GM19324 (cell line): ENCODE data around the gene STIM1.
"Not testable (repeated sequence)": the region's sequence is repeated elsewhere in the genome, so short reads cannot be mapped to it uniquely, and the experiment has no call there.

ENCODE experiments used
- ATAC-seq: cut with Tn5 transposase; IDR thresholded peaks from one replicate; pipeline ENCODE4 v1.9.1; 2021; ENCODE audit warnings: mild to moderate bottlenecking, moderate library complexity; ENCODE audit not compliant: unreplicated experiment, low FRiP score

Gene STIM1

DNA sequence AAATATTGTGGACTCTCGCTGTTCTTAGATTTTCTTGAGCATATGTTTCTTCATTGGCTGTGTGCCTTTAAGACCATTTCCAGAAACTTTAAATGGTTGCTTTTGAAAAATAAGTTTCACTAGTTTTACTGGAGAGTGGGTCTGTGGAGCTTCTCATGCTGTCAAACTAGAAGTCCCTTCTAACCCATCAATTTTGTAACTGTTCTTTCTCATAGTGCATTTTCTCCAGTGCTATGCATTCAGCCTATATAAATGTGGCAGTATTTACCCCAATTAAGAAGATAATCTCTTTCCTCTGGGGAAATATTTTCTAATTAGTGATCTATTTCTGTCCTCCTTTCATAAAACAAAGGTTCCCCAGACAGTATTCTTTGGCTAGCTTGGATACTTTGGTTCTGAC is 141.2 kb downstream of the STIM1 start:
- ATAC-seq: no peak

DNA sequence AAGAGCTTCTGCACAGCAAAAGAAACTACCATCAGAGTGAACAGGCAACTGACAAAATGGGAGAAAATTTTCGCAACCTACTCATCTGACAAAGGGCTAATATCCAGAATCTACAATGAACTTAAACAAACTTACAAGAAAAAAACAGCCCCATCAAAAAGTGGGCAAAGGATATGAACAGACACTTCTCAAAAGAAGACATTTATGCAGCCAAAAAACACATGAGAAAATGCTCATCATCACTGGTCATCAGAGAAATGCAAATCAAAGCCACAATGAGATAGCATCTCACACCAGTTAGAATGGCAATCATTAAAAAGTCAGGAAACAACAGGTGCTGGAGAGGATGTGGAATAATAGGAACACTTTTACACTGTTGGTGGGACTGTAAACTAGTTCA is 149.3 kb downstream of the STIM1 start:
- not testable (repeated sequence) for ATAC-seq

GRCh38 chr11:4006946-4007680 is 151.6 kb downstream of the STIM1 start:
- ATAC-seq: no peak

GRCh38 chr11:4008116-4008515 is 152.7 kb downstream of the STIM1 start:
- ATAC-seq: no peak

DNA sequence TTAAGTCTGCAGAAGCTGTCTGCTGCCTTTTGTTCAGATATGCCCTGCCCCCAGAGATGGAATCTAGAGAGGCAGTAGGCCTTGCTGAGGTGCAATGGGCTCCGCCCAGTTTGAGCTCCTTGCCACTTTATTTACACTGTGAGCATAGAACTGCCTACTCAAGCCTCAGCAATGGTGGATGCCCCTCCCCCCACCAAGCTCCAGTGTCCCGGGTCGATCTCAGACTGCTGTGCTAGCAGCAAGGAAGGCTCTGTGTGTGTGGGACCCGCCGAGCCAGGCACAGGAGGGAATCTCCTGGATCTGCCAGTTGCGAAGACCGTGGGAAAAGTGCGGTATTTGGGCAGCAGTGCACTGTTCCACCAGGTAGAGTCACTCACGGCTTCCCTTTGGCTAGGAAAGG is 161.1 kb downstream of the STIM1 start:
- not testable (repeated sequence) for ATAC-seq

DNA sequence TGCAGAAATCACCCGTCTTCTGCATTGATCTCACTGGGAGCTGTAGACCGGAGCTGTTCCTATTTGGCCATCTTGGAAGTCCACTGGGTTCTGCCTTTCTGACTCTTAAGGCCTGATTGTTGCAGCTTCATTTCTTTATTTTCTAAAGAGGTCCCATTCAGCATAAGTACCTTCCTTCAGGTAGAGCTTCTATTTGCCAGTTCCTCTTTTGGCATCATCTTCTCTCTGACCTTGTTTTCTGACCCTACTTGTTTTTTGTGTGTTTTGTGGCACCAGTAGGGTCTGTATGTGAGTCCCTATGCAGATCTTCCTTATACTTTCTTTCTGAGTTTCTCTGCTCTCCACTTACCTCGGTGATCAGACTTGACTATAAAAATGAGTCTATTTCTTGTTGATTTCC is 161.7 kb downstream of the STIM1 start:
- no peak for ATAC-seq

DNA sequence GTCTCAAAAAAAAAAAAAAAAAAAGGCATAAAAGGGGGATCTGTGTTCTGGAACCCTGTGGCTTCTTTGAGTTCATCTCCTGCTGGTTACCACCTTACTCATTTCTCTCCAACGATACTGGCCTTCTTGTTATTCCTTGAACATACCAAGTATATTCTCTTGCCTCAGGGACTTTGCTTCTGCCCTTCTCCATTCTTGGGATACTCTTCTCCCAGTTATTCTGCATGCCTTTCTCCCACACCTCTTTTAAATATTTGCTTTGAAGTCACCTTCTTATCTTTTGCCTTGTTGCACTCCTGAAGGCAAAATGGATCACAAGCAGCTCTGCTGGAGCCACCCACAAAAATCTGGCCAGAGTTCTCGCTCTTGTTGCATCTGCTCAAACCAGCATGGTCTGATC is 163.2 kb downstream of the STIM1 start:
- ATAC-seq: no peak

DNA sequence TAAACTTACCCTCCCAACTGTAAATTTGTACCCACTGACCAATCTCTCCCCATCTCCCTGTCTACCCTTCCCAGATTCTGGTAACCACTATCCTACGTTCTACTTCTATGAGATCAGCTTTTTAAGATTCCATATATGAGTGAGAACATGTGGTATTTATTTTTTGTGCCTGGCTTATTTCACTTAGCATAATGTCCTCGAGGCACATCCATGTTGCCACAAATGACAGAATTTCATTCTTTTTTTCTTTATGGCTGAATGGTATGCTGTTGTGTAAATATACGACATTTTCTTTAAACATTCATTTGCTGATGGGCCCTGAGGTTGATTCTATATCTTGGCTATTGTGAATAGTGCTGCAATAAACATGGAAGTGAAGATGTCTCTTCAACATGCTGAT is 164.4 kb downstream of the STIM1 start:
- no peak for ATAC-seq

GRCh38 chr11:4022669-4023068 is 167.2 kb downstream of the STIM1 start:
- ATAC-seq: no peak

DNA sequence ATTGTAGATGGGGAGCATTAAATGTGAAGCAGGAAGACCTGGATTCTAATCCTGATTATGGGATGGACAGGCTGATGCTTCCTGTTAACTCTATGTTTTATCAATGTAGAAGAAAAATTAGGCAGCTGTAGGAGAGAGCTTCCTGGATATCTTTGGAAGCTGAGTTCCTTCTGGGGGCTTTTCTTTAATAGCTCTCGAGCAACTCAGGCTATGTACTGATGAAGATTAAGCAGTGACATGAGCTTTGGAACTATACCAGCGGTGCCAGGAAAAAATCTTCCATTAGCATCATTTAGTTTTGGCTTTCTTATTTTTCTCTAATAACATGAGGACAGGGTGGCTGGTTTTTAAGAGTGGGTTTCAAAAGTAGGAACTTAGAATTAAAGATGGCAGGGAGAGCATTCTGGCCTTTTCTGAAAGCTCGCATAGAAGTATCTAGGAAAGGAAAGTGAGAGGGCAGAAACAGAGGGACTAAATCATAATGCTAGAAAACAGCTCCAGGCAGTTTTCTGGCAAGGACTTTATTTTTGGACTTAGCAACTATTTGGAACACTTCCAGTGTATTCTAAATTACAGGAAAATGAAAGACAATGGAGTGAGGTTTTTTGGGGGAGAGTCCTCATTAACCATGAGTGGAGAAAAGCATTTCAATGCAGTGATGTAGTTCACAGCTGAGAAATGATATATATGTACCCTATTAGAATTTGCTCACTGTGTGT is 169.9 kb downstream of the STIM1 start:
- ATAC-seq: no peak

GRCh38 chr11:4025967-4026324 is 170.5 kb downstream of the STIM1 start:
- no peak for ATAC-seq

GRCh38 chr11:4026389-4026788 is 170.9 kb downstream of the STIM1 start:
- no peak for ATAC-seq

DNA sequence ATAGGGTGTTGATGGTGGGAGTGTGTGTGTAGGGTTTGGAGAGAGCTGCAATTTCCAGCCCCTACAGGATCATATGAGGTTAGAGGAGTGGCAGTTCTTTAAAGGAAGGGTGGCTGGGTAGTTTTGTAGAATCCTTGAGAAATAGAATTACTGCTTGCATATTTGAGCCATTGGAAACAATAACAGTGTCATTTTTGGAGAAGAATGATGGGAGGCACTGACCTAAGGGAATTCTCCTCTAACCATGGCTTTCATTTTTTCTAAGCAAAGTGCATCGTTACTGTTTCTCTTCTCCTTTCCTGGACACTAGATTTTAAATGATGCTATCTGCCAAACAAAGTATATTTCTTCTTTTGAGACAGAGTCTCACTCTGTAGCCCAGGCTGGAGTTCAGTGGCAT is 172.3 kb downstream of the STIM1 start:
- no peak for ATAC-seq

DNA sequence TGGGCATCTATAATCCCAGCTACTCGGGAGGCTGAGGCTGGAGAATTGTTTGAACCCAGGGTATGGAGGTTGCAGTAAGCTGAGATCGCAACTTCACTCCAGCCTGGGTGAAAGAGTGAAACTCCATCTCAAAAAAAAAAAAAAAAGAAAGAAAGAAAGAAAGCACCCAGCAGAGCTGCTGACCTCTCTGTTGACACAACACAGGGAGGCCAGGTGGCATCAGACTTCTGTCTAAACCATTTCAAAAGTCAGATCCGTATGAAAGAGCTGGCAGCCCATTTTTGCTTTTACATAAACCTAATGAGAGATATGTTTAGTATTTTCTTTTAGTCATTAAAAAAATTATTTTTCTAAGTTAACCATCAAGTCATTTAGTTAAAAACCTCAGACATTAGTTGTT is 174.7 kb downstream of the STIM1 start:
- no peak for ATAC-seq

DNA sequence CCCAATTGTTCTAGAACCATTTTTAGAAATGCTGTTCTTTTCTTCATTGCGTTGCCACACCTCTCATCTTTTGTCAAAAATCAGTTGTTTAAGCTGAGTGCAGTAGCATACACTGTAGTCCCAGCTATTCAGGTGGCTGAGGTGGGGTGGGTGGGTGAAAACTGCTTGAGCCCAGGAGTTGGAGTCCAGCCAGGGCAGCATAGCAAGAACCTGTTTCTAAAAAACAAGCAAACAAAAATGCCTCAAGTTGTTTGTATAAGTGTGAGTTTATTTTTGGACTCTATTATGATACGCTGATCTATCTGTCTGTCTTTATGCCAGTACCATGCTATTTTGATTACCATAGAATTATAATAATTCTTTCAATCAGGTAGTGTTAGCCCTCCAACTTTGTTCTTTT is 176.6 kb downstream of the STIM1 start:
- no peak for ATAC-seq

DNA sequence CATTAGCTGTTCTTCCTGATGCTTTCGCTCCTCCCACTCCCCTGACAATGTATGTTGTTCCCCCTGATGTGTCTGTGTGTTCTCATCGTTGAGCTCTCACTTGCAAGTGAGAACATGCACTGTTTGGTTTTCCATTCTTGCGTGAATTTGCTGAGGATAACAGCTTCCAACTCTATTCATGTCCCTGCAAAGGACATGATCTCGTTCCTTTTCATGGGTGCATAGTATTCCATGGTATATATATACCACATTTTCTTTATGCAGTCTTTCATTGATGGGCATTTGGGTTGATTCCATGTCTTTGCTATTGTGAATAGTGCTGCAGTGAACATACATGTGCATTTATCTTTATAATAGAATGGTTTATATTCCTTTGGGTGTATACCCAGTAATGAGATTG is 180.5 kb downstream of the STIM1 start:
- no peak for ATAC-seq

DNA sequence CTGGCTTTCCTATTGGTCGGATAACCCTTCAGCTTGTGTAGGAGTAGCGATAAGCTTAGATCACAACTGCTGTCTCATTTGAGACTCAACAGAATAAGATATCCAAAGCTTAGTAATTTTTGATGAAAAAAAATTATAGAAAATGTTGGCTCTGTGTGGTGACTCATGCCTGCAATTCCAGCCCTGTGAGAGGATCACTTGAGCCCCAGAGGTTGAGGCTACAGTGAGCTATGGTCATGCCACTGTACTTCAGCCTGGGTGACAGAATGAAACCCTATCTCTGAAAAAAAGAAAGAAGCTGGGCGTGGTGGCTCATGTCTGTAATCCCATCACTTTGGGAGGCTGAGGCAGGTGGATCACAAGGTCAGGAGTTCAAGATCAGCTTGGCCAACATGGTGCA is 183.5 kb downstream of the STIM1 start:
- no peak for ATAC-seq

GRCh38 chr11:4040461-4040860 is 185.0 kb downstream of the STIM1 start:
- ATAC-seq: no peak

- no peak for ATAC-seq
Observed at GRCh38 chr11:4041731-4042391, 186.4 kb downstream of the STIM1 start.

GRCh38 chr11:4044976-4045646 is 189.6 kb downstream of the STIM1 start:
- no peak for ATAC-seq

GRCh38 chr11:4048340-4048739 is 192.9 kb downstream of the STIM1 start:
- no peak for ATAC-seq
